ENCODE results near the gene RPS27. TPM values are rescaled to one million over a fixed set of nuclear protein-coding genes. Genes with fewer than 3 reads are reported as not detected.

Gene RPS27
- total RNA-seq, 4 donors from 2014 or later, result 688 to 4,009 (median 2,458) TPM

GRCh38 chr1:153973071-153973470 lies 17.5 kb upstream of the RPS27 start:
- Histone ChIP-seq H3K27me3 (no peaks in the 10 kb centered on the region), H3K4me1 (peaks cover 0 to 31% (median 23%) of the 10 kb centered on the region in 3 donors), H3K27ac (no peak overlapping the region), H3K9me3 (no peaks in the 10 kb centered on the region), H3K4me3 (no peak overlapping the region), H3K36me3 (peaks cover 8 to 40% (median 14%) of the 10 kb centered on the region in 3 donors)
- TF ChIP-seq POLR2A (IDR thresholded peaks at IDR 0.05) (no peak), CTCF (IDR thresholded peaks at IDR 0.05) (no peak)
- DNase-seq, result no peak
- WGBS, 2 donors, result 92 to 93% methylated on average over 3 of the region's 3 CpGs
- intact Hi-C loops (cut with DNase I), result no loop called here

- 73 to 78% methylated on average over 6 to 7 of the region's 7 CpGs for WGBS, 2 donors
- DNase-seq, result no peak
- Histone ChIP-seq H3K4me3 (no peak overlapping the region), H3K36me3 (peaks cover 8 to 40% (median 14%) of the 10 kb centered on the region in 3 donors), H3K27me3 (no peaks in the 10 kb centered on the region), H3K4me1 (peaks cover 0 to 31% (median 23%) of the 10 kb centered on the region in 3 donors), H3K27ac (no peak overlapping the region), H3K9me3 (no peaks in the 10 kb centered on the region)
- TF ChIP-seq POLR2A (IDR thresholded peaks at IDR 0.05) (no peak), CTCF (IDR thresholded peaks at IDR 0.05) (no peak)
- intact Hi-C loops (cut with DNase I), result no loop called here
Observed at GRCh38 chr1:153973525-153973924, 17.0 kb upstream of the RPS27 start.

GRCh38 chr1:153976819-153977249 lies 13.7 kb upstream of the RPS27 start:
- Histone ChIP-seq H3K36me3 (peaks cover 8 to 67% (median 17%) of the 10 kb centered on the region in 3 donors), H3K27ac (peak overlapping the region; percentile 90 to 94 (median 94)), H3K9me3 (no peaks in the 10 kb centered on the region), H3K27me3 (no peaks in the 10 kb centered on the region), H3K4me1 (peaks cover 0 to 32% (median 19%) of the 10 kb centered on the region in 3 donors), H3K4me3 (peak overlapping the region; percentile 84 to 90 (median 88))
- intact Hi-C loops (cut with DNase I), result no loop called here
- WGBS, 2 donors, result 0% methylated on average over 6 to 15 of the region's 16 CpGs
- TF ChIP-seq CTCF (IDR thresholded peaks at IDR 0.05) (no peak), POLR2A (IDR thresholded peaks at IDR 0.05) (no peak)
- DNase-seq, result no peak

GRCh38 chr1:153977250-153978240 lies 13.0 kb upstream of the RPS27 start, which contains the start of gene JTB:
TSS of gene JTB (minus strand) at chr1:153977674. CDS start at chr1:153977252, 422 bp downstream.
- WGBS, 2 donors, result 0 to 1% methylated on average over 12 to 20 of the region's 75 CpGs
- H3K27me3 ChIP-seq, result no peaks in the 10 kb centered on the region
- intact Hi-C loops (cut with DNase I), result no loop called here
- H3K36me3 ChIP-seq, result peaks cover 8 to 72% (median 20%) of the 10 kb centered on the region in 3 donors
- peak within 1 kb of the TSS; percentile 84 to 90 (median 88) for H3K4me3 ChIP-seq
- no peaks in the 10 kb centered on the region for H3K9me3 ChIP-seq
- H3K4me1 ChIP-seq, result peaks cover 0 to 32% (median 19%) of the 10 kb centered on the region in 3 donors
- TF ChIP-seq POLR2A (IDR thresholded peaks at IDR 0.05) (peak in 3 of 4 donors; percentile 69 to 95 (median 84)), CTCF (IDR thresholded peaks at IDR 0.05) (peak in 1 of 6 experiments; percentile 6)
- peak within 1 kb of the TSS; percentile 90 to 94 (median 94) for H3K27ac ChIP-seq
- DNase-seq, result peak; percentile 66

Measured in esophagus squamous epithelium (tissue), 5 donors.